ENCODE results near the gene CXCL14.

The CXCL14 gene

DNA sequence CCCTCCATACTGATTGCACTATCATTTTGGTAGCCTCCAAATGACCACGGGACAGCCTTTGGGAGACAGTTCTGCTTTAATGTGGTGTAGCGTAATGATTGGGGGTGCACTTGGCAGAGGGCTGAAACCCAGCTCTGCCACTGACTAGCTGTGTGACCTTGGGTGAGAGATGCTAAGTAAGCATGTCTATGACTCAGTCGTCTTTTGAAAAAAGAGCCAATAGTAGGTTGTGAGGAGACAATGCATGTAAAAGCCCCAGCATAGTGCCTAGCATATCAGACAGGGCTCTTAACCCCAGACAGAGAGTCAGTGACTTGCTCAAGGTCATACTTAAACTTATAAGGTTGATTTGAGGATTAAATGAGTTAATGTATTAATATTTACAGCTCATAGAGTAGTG is 18.0 kb upstream of the CXCL14 start:
- no peaks in the 10 kb centered on the region for H3K4me1 ChIP-seq (ENCODE audit: control insufficient read depth in 2 of 2, insufficient read depth in 2 of 2, low read length in 2 of 2)
- no peaks in the 10 kb centered on the region for H3K27me3 ChIP-seq (ENCODE audit: control insufficient read depth in 2 of 2, insufficient read depth in 2 of 2, low read length in 2 of 2)
- H3K4me3 ChIP-seq (ENCODE audit: low read length in 2 of 2), result no peak overlapping the region
- no peaks in the 10 kb centered on the region for H3K9me3 ChIP-seq (ENCODE audit: control insufficient read depth in 2 of 2, low read length in 2 of 2)
- no peak overlapping the region for H3K27ac ChIP-seq (ENCODE audit: low read depth in 2 of 2, low read length in 2 of 2)
- no peak overlapping the region for H3K9ac ChIP-seq (ENCODE audit: low read depth in 1 of 2, low read length in 2 of 2)
- H3K36me3 ChIP-seq (ENCODE audit: control insufficient read depth in 2 of 2, insufficient read depth in 2 of 2, low read length in 2 of 2), result no peaks in the 10 kb centered on the region

DNA sequence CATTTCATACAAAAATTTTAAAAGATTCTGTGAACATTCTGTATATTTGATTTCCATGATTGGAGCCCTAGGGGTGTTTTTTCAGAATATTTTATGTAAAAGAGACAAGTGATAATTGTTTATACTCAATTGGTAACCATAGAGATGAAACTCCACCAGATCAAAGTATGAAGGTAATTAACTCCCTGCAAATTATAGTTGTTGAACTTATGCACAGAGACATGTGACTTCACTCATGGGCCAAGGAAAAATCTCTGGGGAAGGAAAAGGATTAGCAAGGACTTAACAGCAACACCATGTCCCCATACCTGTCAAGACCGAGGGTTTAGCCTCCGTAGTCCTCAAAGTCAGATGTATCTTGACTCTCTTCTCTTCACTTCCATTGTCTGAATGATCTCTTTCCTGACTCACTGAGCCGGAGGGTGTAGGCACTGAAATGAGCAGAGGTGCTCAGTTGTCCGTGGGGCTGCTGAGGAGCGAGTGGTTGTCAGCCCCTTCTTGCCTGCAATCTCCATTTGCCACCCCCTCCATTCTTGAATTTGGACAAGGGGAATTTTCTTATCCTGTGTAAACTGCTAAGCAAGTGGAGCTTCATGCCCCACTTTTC is 17.5 kb upstream of the CXCL14 start:
- Histone ChIP-seq H3K9me3 (ENCODE audit: control insufficient read depth in 2 of 2, low read length in 2 of 2) (no peaks in the 10 kb centered on the region), H3K27ac (ENCODE audit: low read depth in 2 of 2, low read length in 2 of 2) (no peak overlapping the region), H3K36me3 (ENCODE audit: control insufficient read depth in 2 of 2, insufficient read depth in 2 of 2, low read length in 2 of 2) (no peaks in the 10 kb centered on the region), H3K4me1 (ENCODE audit: control insufficient read depth in 2 of 2, insufficient read depth in 2 of 2, low read length in 2 of 2) (no peaks in the 10 kb centered on the region), H3K4me3 (ENCODE audit: low read length in 2 of 2) (no peak overlapping the region), H3K27me3 (ENCODE audit: control insufficient read depth in 2 of 2, insufficient read depth in 2 of 2, low read length in 2 of 2) (no peaks in the 10 kb centered on the region), H3K9ac (ENCODE audit: low read depth in 1 of 2, low read length in 2 of 2) (no peak overlapping the region)

DNA sequence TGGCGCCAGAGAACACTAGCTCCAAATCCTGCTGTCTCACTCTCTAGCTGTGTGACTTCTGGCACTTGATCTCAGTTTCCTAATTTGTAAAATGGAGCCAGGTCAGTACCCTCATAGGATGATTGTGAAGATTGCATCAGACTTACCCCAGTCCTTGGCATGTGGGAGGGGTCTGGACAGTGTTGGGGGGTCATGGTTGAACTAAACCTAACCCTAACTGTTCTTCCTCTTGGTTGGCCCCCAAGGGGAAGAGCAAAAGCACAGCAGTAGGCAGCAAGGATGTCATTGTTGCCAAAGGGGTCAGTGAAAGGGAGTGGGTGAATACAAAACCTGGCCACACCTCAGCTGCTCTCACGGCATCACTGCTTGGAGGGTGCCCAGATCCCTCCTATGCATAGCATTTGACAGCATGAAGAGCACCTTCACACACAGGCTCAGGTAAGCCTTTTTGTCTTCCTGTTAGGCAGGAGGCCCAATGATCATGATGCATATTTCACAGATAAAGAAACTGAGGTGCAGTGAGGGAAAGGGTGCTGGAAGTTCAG is 15.7 kb upstream of the CXCL14 start:
- no peaks in the 10 kb centered on the region for H3K27me3 ChIP-seq (ENCODE audit: control insufficient read depth in 2 of 2, insufficient read depth in 2 of 2, low read length in 2 of 2)
- no peaks in the 10 kb centered on the region for H3K36me3 ChIP-seq (ENCODE audit: control insufficient read depth in 2 of 2, insufficient read depth in 2 of 2, low read length in 2 of 2)
- H3K4me3 ChIP-seq (ENCODE audit: low read length in 2 of 2), result no peak overlapping the region
- H3K4me1 ChIP-seq (ENCODE audit: control insufficient read depth in 2 of 2, insufficient read depth in 2 of 2, low read length in 2 of 2), result no peaks in the 10 kb centered on the region
- no peak overlapping the region for H3K27ac ChIP-seq (ENCODE audit: low read depth in 2 of 2, low read length in 2 of 2)
- no peak overlapping the region for H3K9ac ChIP-seq (ENCODE audit: low read depth in 1 of 2, low read length in 2 of 2)
- H3K9me3 ChIP-seq (ENCODE audit: control insufficient read depth in 2 of 2, low read length in 2 of 2), result no peaks in the 10 kb centered on the region

DNA sequence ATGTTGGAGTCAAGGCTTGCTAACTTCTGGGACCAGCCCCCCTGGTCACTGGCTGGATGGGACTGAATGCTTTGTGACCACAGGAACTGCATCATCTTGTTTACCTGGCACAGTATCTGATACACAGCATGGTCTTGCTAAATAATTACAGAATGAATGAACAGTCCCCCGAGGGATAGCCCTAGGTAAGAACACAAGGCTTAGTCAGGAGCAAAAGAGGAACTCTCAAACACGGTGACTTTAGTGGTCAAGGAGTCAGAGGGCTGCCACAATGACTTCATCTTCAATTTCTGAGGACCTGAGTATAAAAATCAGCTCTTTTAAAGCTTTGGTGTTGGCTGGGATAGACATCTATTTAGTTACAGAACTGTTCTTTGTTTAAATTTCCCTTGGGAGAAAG is 15.1 kb upstream of the CXCL14 start:
- H3K27ac ChIP-seq (ENCODE audit: low read depth in 2 of 2, low read length in 2 of 2), result no peak overlapping the region

DNA sequence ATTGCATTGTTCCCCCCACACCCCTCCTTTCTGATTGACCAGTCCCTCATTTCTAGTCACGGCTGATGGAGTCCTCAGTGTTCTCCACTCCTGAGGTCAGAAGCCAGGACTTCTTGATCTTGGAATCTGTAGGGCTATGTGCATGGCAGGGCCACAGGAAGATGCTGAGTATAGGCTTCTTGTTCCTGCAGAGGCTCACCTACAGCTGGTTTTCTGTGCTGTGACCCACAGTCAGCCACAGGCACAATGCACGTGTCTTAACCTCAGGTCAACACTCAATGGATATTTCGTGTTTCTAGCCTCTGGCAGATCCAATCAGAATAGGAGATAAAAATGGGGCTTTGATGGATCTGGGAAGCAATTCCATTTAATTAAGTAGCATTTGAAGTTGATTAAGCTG is 14.3 kb upstream of the CXCL14 start:
- no peak overlapping the region for H3K27ac ChIP-seq (ENCODE audit: low read depth in 2 of 2, low read length in 2 of 2)
- H3K4me3 ChIP-seq (ENCODE audit: low read length in 2 of 2), result no peak overlapping the region
- no peaks in the 10 kb centered on the region for H3K4me1 ChIP-seq (ENCODE audit: control insufficient read depth in 2 of 2, insufficient read depth in 2 of 2, low read length in 2 of 2)

More for the DNA sequence above, 15.1 kb upstream of the CXCL14 start:
- no peaks in the 10 kb centered on the region for H3K27me3 ChIP-seq (ENCODE audit: control insufficient read depth in 2 of 2, insufficient read depth in 2 of 2, low read length in 2 of 2)
- no peaks in the 10 kb centered on the region for H3K4me1 ChIP-seq (ENCODE audit: control insufficient read depth in 2 of 2, insufficient read depth in 2 of 2, low read length in 2 of 2)
- H3K4me3 ChIP-seq (ENCODE audit: low read length in 2 of 2), result no peak overlapping the region
- H3K36me3 ChIP-seq (ENCODE audit: control insufficient read depth in 2 of 2, insufficient read depth in 2 of 2, low read length in 2 of 2), result no peaks in the 10 kb centered on the region
- H3K9me3 ChIP-seq (ENCODE audit: control insufficient read depth in 2 of 2, low read length in 2 of 2), result no peaks in the 10 kb centered on the region
- no peak overlapping the region for H3K9ac ChIP-seq (ENCODE audit: low read depth in 1 of 2, low read length in 2 of 2)

DNA sequence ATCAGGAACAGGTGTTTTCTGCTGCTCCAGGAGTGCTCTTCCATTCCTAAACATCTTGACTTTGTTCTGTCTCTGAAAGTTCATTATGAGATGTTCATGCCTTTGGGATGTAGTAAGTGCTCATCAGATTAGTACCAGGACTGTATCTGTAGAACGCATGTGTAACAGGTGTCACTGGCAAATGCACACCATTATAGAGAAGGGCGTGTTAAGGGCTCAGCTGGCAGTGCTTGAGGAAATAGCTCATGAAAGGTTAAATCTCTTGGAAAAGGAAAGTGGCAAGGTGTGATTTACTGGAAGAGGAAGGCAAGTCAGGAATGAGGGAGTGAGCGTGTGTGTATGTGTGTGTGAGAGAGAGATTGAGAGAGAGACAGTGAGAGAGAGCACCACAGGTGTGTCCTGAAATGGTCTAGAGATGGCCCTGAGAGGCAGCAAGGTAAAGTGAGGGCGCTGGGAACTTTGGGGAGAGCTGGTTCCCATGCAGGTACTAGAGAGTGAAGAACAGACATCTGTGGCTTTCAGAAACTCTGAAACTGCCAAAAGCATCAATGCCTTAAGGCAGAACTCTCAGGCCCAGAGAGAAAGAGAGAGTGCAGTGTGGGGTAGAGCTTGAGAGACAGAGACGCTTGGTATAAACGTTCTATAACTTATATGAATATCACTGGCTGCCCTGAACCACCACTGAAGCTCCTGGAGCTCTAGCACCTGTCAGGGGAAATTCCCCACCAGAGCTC is 13.7 kb upstream of the CXCL14 start:
- H3K9ac ChIP-seq (ENCODE audit: low read depth in 1 of 2, low read length in 2 of 2), result no peak overlapping the region
- no peaks in the 10 kb centered on the region for H3K4me1 ChIP-seq (ENCODE audit: control insufficient read depth in 2 of 2, insufficient read depth in 2 of 2, low read length in 2 of 2)
- H3K9me3 ChIP-seq (ENCODE audit: control insufficient read depth in 2 of 2, low read length in 2 of 2), result no peaks in the 10 kb centered on the region
- no peaks in the 10 kb centered on the region for H3K27me3 ChIP-seq (ENCODE audit: control insufficient read depth in 2 of 2, insufficient read depth in 2 of 2, low read length in 2 of 2)
- no peak overlapping the region for H3K4me3 ChIP-seq (ENCODE audit: low read length in 2 of 2)
- no peak overlapping the region for H3K27ac ChIP-seq (ENCODE audit: low read depth in 2 of 2, low read length in 2 of 2)
- no peaks in the 10 kb centered on the region for H3K36me3 ChIP-seq (ENCODE audit: control insufficient read depth in 2 of 2, insufficient read depth in 2 of 2, low read length in 2 of 2)

More for the DNA sequence above, 14.3 kb upstream of the CXCL14 start:
- no peak overlapping the region for H3K9ac ChIP-seq (ENCODE audit: low read depth in 1 of 2, low read length in 2 of 2)
- H3K9me3 ChIP-seq (ENCODE audit: control insufficient read depth in 2 of 2, low read length in 2 of 2), result no peaks in the 10 kb centered on the region
- H3K27me3 ChIP-seq (ENCODE audit: control insufficient read depth in 2 of 2, insufficient read depth in 2 of 2, low read length in 2 of 2), result no peaks in the 10 kb centered on the region
- no peaks in the 10 kb centered on the region for H3K36me3 ChIP-seq (ENCODE audit: control insufficient read depth in 2 of 2, insufficient read depth in 2 of 2, low read length in 2 of 2)

DNA sequence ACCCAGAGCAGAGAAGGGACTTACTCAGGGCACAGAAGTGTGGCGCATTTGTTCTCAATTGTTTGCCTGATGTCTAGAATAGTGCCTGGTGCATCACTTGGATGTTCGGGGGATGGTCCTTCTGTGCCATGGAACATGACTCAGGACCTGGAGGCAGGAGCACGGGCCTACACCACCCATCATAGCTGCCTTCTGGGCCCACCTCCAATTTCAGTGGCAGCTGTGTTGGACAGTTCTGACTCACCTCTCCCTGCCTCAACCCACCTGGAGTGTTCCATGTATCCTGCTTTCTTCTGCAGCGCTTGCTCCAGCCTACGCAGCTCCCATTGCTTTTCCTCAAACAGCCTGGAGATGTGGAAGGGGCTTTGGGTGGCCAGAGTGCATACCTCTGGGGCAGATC is 12.5 kb upstream of the CXCL14 start:
- no peak overlapping the region for H3K9ac ChIP-seq (ENCODE audit: low read depth in 1 of 2, low read length in 2 of 2)
- no peak overlapping the region for H3K4me3 ChIP-seq (ENCODE audit: low read length in 2 of 2)
- H3K4me1 ChIP-seq (ENCODE audit: control insufficient read depth in 2 of 2, insufficient read depth in 2 of 2, low read length in 2 of 2), result no peaks in the 10 kb centered on the region
- no peaks in the 10 kb centered on the region for H3K36me3 ChIP-seq (ENCODE audit: control insufficient read depth in 2 of 2, insufficient read depth in 2 of 2, low read length in 2 of 2)
- no peaks in the 10 kb centered on the region for H3K27me3 ChIP-seq (ENCODE audit: control insufficient read depth in 2 of 2, insufficient read depth in 2 of 2, low read length in 2 of 2)
- H3K27ac ChIP-seq (ENCODE audit: low read depth in 2 of 2, low read length in 2 of 2), result no peak overlapping the region
- no peaks in the 10 kb centered on the region for H3K9me3 ChIP-seq (ENCODE audit: control insufficient read depth in 2 of 2, low read length in 2 of 2)

DNA sequence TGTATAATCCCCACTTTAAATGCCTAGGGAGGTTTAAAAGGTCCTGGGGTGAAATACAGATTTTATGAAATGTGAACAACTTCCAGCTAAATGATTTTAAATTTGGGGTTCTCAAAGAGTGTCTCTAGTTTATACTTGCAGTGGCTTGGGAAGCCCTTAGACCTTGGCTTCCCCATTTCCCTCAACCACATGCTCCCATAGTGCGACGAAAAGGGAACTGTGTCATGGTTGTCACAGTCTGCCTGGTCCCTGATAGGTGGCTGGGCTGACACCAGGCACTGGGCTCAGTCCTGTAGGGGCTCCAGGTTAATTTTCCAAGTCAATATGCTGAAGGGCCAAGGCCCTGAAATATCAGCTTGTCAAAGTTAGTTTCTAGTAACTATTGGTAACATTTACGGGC is 10.4 kb upstream of the CXCL14 start:
- no peaks in the 10 kb centered on the region for H3K9me3 ChIP-seq (ENCODE audit: control insufficient read depth in 2 of 2, low read length in 2 of 2)
- H3K27ac ChIP-seq (ENCODE audit: low read depth in 2 of 2, low read length in 2 of 2), result no peak overlapping the region
- no peaks in the 10 kb centered on the region for H3K27me3 ChIP-seq (ENCODE audit: control insufficient read depth in 2 of 2, insufficient read depth in 2 of 2, low read length in 2 of 2)
- H3K4me3 ChIP-seq (ENCODE audit: low read length in 2 of 2), result no peak overlapping the region
- no peaks in the 10 kb centered on the region for H3K4me1 ChIP-seq (ENCODE audit: control insufficient read depth in 2 of 2, insufficient read depth in 2 of 2, low read length in 2 of 2)
- no peaks in the 10 kb centered on the region for H3K36me3 ChIP-seq (ENCODE audit: control insufficient read depth in 2 of 2, insufficient read depth in 2 of 2, low read length in 2 of 2)
- no peak overlapping the region for H3K9ac ChIP-seq (ENCODE audit: low read depth in 1 of 2, low read length in 2 of 2)

DNA sequence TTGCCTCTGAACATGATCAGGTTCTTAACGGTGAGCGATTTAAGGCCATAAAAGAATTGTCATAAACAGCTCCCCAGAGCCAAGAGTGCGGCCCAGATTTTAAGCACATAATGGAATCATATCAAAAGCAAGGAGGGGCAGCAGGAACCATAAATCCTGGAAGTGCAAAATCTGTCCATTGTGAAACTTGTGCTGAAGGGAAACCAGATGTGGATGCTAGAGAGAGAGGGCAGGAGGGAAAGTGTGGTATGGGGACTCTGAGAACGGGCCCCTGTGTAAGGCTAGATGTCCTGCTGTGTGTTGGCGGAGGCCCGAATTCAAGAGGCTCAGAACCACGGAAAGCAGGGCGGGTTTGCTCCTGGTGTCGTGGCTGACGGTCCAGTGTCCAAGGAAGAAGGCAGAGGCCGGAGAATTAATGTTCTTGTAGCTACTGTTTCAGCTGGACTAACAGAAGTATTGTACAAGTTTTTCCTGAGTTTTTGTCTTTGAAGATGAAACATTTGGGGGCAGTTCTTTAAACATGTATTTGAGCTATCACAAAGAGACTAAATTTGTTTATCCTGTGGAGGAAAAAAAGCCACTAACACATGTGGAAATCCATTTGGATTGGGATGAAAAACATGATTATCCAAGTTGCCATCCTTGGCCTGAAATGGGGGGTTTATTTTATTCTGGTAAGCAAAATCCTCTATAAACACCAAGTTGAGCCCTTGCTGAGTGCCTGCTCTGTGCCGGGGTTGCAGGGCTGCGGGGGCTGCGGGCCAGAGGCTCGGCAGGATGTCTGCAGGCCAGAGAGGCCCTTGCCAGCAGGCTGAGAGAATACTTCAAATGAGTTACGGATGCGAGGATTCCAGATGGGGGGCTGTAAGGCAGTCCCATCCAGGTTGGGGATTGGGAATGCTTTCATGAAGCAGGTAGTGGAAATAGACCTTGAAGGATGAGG is 9.2 kb upstream of the CXCL14 start:
- no peaks in the 10 kb centered on the region for H3K9me3 ChIP-seq (ENCODE audit: control insufficient read depth in 2 of 2, low read length in 2 of 2)
- H3K4me3 ChIP-seq (ENCODE audit: low read length in 2 of 2), result no peak overlapping the region
- H3K27ac ChIP-seq (ENCODE audit: low read depth in 2 of 2, low read length in 2 of 2), result no peak overlapping the region
- no peak overlapping the region for H3K9ac ChIP-seq (ENCODE audit: low read depth in 1 of 2, low read length in 2 of 2)
- no peaks in the 10 kb centered on the region for H3K27me3 ChIP-seq (ENCODE audit: control insufficient read depth in 2 of 2, insufficient read depth in 2 of 2, low read length in 2 of 2)
- H3K36me3 ChIP-seq (ENCODE audit: control insufficient read depth in 2 of 2, insufficient read depth in 2 of 2, low read length in 2 of 2), result no peaks in the 10 kb centered on the region
- H3K4me1 ChIP-seq (ENCODE audit: control insufficient read depth in 2 of 2, insufficient read depth in 2 of 2, low read length in 2 of 2), result no peaks in the 10 kb centered on the region

DNA sequence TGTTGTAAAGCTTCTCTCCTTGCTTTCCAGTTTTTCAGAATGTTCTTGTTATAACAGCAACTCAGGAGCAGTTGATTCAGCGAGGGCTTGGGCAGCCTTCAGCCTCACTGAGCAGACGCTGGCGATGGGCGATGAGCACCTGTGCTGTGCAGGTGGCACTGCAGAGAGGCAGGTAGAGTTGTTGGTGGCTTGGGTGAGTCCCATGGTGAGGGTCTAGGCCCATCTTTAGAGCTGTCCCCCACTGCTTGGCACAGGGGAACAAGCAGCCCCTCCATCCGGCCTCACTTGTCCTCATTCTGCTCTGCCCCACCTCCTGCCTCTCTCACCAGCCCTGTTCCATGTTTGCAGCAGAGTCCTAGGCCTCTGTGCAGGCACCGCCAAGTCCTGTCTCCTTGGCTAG is 6.1 kb upstream of the CXCL14 start:
- no peaks in the 10 kb centered on the region for H3K9me3 ChIP-seq (ENCODE audit: control insufficient read depth in 2 of 2, low read length in 2 of 2)
- H3K27me3 ChIP-seq (ENCODE audit: control insufficient read depth in 2 of 2, insufficient read depth in 2 of 2, low read length in 2 of 2), result peaks cover 5 to 11% of the 10 kb centered on the region in 2 donors
- no peaks in the 10 kb centered on the region for H3K36me3 ChIP-seq (ENCODE audit: control insufficient read depth in 2 of 2, insufficient read depth in 2 of 2, low read length in 2 of 2)
- H3K4me1 ChIP-seq (ENCODE audit: control insufficient read depth in 2 of 2, insufficient read depth in 2 of 2, low read length in 2 of 2), result no peaks in the 10 kb centered on the region
- H3K4me3 ChIP-seq (ENCODE audit: low read length in 2 of 2), result no peak overlapping the region
- H3K27ac ChIP-seq (ENCODE audit: low read depth in 2 of 2, low read length in 2 of 2), result no peak overlapping the region
- H3K9ac ChIP-seq (ENCODE audit: low read depth in 1 of 2, low read length in 2 of 2), result no peak overlapping the region
